LoVo (cell line): ENCODE results near the gene AGAP3.

ENCODE experiments used
- DNase-seq: peaks from one replicate; pipeline ENCODE4 v3.0.0-alpha.2; 2016; ENCODE audit warnings: low spot score

Gene AGAP3

DNA sequence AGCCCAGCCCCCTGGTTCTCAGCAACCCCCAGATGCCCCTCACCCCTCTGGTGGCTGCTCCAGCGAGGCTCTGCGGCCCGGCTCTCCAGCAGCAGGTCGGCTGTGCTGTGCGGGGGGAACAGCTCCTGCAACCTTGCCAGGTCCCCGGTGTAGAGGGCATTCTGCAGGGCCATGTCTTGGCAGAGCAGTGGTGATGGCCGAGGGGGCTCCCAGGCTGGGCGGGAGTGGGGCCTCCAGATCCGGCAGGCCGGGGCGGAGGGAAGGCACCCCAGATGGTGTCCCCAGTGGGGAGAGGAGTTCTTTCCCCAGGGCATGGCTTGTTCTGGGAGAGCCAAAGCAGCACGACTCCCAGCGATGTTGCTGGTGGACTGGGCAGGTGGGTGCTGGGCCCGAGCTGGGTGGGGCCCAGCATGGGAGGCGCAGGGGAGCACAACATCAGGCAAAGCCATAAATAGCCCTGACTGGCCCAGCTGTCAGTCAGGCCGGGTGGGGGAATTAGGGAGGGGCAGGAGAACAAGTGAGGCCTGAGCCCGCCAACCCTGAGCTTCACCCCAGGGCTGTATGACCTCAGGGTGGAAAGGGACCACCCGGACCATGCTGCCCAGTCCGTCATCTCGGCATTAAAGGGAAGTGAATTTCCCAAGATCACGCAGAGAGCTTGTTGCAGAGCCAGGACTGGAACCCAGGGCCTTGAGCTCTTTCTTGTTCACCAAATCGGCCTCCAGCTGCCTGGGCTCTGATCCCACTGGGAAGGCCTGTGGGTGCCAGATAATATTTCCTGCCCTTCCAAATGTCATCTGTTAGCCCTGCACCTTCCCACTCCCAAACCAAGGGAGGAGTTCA lies 101.4 kb downstream of the AGAP3 start:
- DNase-seq, result no peak

DNA sequence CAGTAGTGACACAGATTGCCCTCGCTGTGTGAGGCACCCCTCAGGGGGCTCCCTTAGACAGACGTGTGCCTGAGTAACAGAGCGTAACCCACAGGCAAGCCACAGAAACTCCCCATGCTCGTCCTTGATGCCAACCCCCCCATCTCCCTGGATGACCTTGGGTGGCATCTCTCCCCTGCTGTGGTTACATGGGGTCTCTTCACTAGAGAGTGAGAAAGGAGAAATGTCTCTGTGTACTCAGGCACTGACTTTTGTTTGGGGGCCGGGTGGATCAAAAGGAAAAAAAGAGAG lies 101.9 kb downstream of the AGAP3 start:
- no peak for DNase-seq

DNA sequence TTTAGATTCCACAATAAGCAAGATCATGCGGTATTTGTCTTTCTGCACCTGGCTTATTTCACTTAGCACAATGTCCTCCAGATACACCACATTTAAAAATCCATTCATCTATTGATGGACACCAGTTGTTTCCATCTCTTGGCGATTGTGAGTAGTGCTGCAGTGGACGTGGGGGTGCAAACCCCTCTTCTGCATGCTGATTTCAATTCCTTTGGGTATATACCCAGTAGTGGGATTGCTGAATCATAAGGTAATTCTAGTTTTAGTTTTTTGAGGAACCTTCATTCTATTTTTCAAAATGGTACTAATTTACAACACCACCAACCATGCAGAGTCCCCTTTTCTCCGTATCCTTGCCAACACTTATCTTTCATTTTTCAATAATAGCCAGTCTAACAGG lies 102.8 kb downstream of the AGAP3 start:
- no peak for DNase-seq

DNA sequence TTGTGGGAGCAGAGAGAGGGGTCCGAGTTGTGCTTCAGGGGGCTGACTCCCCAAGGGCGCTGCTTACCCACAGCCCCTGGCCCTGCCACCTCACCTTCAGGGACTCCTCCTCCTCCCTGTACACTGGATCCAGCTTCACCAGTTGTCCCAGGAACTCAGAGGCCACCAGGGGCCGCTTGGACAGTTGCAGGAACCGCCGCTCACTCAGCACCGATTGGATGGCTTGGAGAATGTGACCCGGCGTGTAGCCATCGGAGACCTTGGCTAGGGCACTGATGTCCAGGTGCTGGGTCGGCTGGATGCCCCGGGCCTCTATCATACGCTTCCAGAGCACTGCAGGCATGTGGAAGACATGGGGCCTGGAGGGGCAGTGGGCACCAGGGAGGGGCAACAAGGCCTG lies 105.3 kb downstream of the AGAP3 start:
- DNase-seq, result no peak

DNA sequence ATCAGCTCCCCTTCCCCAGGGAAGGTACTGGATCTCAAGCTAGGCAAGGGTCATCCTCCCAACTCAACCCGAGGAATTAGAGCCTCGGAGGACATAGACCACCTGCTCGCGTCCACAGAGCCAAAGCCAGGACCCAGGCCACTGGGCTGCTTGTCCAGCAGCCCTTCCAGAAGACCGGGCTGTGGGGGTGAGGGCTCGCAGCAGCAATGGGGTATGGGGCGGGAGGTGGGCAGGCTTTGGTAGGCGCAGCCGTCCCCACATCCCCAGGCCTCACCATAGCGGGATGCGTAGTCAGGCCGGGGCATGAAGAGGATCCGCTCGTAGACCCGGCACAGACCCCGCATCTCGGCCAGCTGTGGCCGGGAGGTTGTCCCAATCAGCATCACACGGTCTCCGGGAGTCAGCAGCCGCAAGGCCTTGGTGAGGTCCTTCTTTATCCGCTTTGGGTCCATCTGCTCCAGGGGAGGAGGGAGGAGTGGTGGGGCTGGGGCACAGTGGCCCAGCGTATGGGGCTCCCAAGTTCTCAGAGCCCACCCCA lies 105.8 kb downstream of the AGAP3 start:
- DNase-seq, result no peak

DNA sequence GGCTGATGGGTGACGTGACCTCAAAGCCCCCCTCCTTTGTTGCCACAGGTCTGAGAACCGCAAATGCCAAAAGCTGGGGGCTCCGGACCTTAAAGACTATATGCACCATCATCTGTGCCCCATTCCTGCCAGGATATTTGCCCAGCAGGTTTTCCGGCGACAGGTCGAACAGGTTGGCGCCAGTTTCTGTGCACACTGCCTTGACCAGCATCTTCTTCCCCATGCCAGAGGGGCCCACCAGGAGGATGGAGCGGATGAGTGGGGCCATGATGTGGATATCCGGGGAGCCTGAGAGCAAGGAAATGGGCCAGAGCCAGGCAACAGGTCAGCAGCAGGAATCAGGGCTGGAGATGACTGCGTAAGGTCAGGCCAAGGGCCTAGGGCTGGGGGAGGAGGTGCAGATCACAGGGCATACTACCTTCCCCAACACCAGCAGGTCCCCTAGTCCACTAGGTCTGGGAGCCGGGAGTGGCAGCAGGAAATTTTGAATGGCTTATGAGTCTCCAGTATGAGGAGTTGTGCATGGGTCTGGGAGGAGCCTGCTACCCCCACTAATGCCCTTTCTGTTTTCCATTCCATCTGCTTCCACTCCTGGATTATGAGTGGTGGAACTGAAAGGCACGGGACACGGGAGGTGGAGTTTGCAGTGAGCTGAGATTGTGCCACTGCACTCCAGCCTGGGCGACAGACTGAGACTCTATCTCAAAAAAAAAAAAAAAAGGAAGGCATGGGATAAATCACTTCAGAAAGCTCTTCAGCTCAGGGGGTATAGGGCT lies 107.1 kb downstream of the AGAP3 start:
- no peak for DNase-seq
